DND-41 (cell line): ENCODE data around the gene KIAA1671.

Source experiments
- ATAC-seq: fragments of 200-7000 bp; cut with Tn5 transposase; 3 replicates; pipeline ENCODE4 v1.9.1; 2021; ENCODE audit warnings: low read depth; ENCODE audit not compliant: insufficient read depth
- DNase-seq: peaks from one replicate; pipeline ENCODE4 v3.0.0-alpha.2; 2020
- H2AFZ ChIP-seq: 2 replicates; pipeline ENCODE4 v1.6.0; 2012; ENCODE audit warnings: low read depth, low read length
- H3K27ac ChIP-seq: 2 replicates; pipeline ENCODE4 v1.5.1; 2012; ENCODE audit warnings: low read length, inconsistent platforms
- H3K27me3 ChIP-seq: fragments of 200-600 bp; sonication (generic); 2 replicates; pipeline ENCODE4 v1.6.0; 2012; ENCODE audit warnings: low read length, mild to moderate bottlenecking, inconsistent platforms; ENCODE audit not compliant: insufficient read depth, poor library complexity
- H3K36me3 ChIP-seq: 2 replicates; pipeline ENCODE4 v1.5.1; 2012; ENCODE audit warnings: low read length, inconsistent platforms; ENCODE audit not compliant: insufficient read depth
- H3K4me1 ChIP-seq: 2 replicates; pipeline ENCODE4 v1.5.1; 2012; ENCODE audit warnings: mild to moderate bottlenecking, low read length; ENCODE audit not compliant: insufficient read depth
- H3K4me2 ChIP-seq: 2 replicates; pipeline ENCODE4 v1.6.0; 2012; ENCODE audit warnings: mild to moderate bottlenecking, moderate library complexity, low read length, inconsistent platforms; ENCODE audit not compliant: insufficient read depth
- H3K4me3 ChIP-seq, 2 experiments: fragments of 200-600 bp in 1 of 2; shearing (Covaris generic) in 1 of 2; 2 replicates each; pipeline ENCODE4 v1.5.1; 2012 to 2016; ENCODE audit warnings: inconsistent platforms in 2 of 2, low read length in 2 of 2, mild to moderate bottlenecking in 2 of 2, low read depth in 1 of 2, moderate library complexity in 1 of 2
- H3K79me2 ChIP-seq: 2 replicates; pipeline ENCODE4 v1.6.0; 2012; ENCODE audit warnings: low read length, inconsistent platforms; ENCODE audit not compliant: insufficient read depth
- H3K9ac ChIP-seq: 2 replicates; pipeline ENCODE4 v1.6.0; 2012; ENCODE audit warnings: low read depth, mild to moderate bottlenecking, inconsistent platforms, low read length, moderate library complexity
- H3K9me3 ChIP-seq: 2 replicates; pipeline ENCODE4 v1.5.1; 2012; ENCODE audit warnings: low read length, moderate library complexity, mild to moderate bottlenecking, inconsistent platforms; ENCODE audit not compliant: insufficient read depth, severe bottlenecking
- H4K20me1 ChIP-seq: 2 replicates; pipeline ENCODE4 v1.6.0; 2012; ENCODE audit warnings: low read length; ENCODE audit not compliant: insufficient read depth
- EZH2 ChIP-seq: IDR thresholded peaks from 3 replicates; pipeline ENCODE4 v1.6.1; 2012; ENCODE audit warnings: borderline replicate concordance, low read depth, mild to moderate bottlenecking, moderate library complexity, low read length, inconsistent platforms; ENCODE audit not compliant: severe bottlenecking
- TF ChIP-seq, protein P1 (sequence below): IDR thresholded peaks from 2 replicates; pipeline ENCODE4 v1.5.1; 2012; ENCODE audit warnings: borderline replicate concordance, low read length, moderate library complexity, mild to moderate bottlenecking; ENCODE audit not compliant: poor library complexity, severe bottlenecking; ENCODE audit errors: extremely low read depth

KIAA1671 gene

DNA sequence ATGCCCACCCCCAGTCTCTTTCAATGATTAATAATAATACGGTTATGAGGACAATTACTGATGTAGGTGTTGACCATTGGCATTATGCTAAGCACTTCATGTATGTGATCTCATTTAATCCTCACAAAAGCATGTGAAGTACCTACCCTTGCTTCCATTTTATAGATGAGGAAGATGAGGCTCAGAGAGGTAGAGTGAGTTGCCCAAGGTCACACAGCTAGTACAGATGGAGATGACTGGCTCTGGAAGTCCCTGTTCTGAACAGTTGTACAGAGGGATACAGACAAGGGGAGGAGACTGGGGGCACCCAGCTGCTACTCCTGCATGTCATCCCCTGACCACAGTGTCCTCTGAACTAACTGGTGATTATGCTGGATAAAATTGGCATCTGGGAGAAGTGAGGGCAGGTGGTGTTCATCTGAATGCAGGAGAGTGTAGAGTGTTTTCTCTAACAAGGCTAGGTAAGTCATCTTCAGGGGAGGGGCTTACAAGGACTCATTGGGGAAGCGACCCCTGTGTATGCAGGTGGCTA is 43.2 kb downstream of the KIAA1671 start:
- 0 out of 2 replicates have a peak, but pooled peaks cover 3% of the 10 kb centered on the region for H4K20me1 ChIP-seq
- no peak overlapping the region for H2AFZ ChIP-seq
- H3K36me3 ChIP-seq, result no peaks in the 10 kb centered on the region
- H3K9ac ChIP-seq, result no peak overlapping the region
- TF ChIP-seq, protein P1, sequence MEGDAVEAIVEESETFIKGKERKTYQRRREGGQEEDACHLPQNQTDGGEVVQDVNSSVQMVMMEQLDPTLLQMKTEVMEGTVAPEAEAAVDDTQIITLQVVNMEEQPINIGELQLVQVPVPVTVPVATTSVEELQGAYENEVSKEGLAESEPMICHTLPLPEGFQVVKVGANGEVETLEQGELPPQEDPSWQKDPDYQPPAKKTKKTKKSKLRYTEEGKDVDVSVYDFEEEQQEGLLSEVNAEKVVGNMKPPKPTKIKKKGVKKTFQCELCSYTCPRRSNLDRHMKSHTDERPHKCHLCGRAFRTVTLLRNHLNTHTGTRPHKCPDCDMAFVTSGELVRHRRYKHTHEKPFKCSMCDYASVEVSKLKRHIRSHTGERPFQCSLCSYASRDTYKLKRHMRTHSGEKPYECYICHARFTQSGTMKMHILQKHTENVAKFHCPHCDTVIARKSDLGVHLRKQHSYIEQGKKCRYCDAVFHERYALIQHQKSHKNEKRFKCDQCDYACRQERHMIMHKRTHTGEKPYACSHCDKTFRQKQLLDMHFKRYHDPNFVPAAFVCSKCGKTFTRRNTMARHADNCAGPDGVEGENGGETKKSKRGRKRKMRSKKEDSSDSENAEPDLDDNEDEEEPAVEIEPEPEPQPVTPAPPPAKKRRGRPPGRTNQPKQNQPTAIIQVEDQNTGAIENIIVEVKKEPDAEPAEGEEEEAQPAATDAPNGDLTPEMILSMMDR, result no peak
- TF ChIP-seq EZH2, result no peak
- H3K79me2 ChIP-seq, result no peaks in the 10 kb centered on the region
- no peak overlapping the region for H3K4me2 ChIP-seq
- H3K27ac ChIP-seq, result no peak overlapping the region
- no peaks in the 10 kb centered on the region for H3K4me1 ChIP-seq
- no peaks in the 10 kb centered on the region for H3K27me3 ChIP-seq
- ATAC-seq, result no peak
- DNase-seq, result no peak
- H3K9me3 ChIP-seq, result no peaks in the 10 kb centered on the region
- no peak overlapping the region for H3K4me3 ChIP-seq

DNA sequence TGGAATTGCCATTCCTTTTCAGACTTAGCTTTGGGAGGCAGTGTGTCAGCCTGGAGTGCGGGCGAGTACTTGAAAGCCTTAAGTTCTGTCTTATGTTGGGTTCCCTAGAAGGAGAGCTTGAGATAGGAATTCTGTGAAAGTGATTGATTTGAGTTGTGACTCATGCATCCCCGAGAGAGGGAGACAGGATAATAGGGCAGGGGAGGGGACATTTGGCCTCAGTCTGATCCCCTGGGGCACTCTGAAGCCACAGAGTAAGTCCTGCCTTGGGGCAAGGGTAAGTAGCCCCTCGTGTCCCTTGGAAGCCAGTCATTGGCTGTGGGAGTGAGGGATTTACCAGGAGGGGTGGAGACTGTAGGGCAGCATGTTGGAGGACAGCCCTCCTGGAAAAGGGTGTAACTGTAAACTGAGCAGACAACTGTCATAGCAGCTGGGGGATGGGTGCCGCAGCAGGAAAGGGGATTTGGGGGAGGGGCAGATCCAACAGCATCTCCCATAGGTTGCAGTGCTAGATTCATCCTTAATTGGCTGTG is 44.0 kb downstream of the KIAA1671 start:
- Histone ChIP-seq H2AFZ (no peak overlapping the region), H3K9me3 (no peaks in the 10 kb centered on the region), H3K27ac (no peak overlapping the region), H3K4me2 (no peak overlapping the region), H3K27me3 (no peaks in the 10 kb centered on the region), H3K9ac (no peak overlapping the region), H4K20me1 (0 out of 2 replicates have a peak, but pooled peaks cover 3% of the 10 kb centered on the region), H3K4me1 (no peaks in the 10 kb centered on the region), H3K36me3 (no peaks in the 10 kb centered on the region), H3K4me3 (no peak overlapping the region), H3K79me2 (no peaks in the 10 kb centered on the region)
- ATAC-seq (no peak), DNase-seq (no peak)
- TF ChIP-seq, protein P1, result no peak
- TF ChIP-seq EZH2, result no peak

- Histone ChIP-seq H3K9ac (no peak overlapping the region), H3K4me2 (no peak overlapping the region), H3K36me3 (no peaks in the 10 kb centered on the region), H3K79me2 (no peaks in the 10 kb centered on the region), H3K27me3 (no peaks in the 10 kb centered on the region), H4K20me1 (0 out of 2 replicates have a peak, but pooled peaks cover 3% of the 10 kb centered on the region), H3K4me1 (peaks cover 2% of the 10 kb centered on the region; the same call in 1 of the 2 replicates), H3K4me3 (no peak overlapping the region), H3K9me3 (no peaks in the 10 kb centered on the region), H2AFZ (no peak overlapping the region), H3K27ac (no peak overlapping the region)
- DNase-seq, result no peak
- TF ChIP-seq, protein P1, result no peak
- no peak for TF ChIP-seq EZH2
- no peak for ATAC-seq
These were observed 44.5 kb downstream of the KIAA1671 start for GRCh38 chr22:24997023-24997422.

- no peak for TF ChIP-seq EZH2
- TF ChIP-seq, protein P1, result no peak
- Histone ChIP-seq H3K4me3 (no peak overlapping the region), H2AFZ (no peak overlapping the region), H3K9me3 (no peaks in the 10 kb centered on the region), H3K9ac (no peak overlapping the region), H3K27me3 (no peaks in the 10 kb centered on the region), H3K4me1 (peaks cover 7% of the 10 kb centered on the region), H3K36me3 (no peaks in the 10 kb centered on the region), H4K20me1 (0 out of 2 replicates have a peak, but pooled peaks cover 3% of the 10 kb centered on the region), H3K79me2 (no peaks in the 10 kb centered on the region), H3K27ac (no peak overlapping the region), H3K4me2 (no peak overlapping the region)
- ATAC-seq, result no peak
- DNase-seq, result no peak
These were observed 48.2 kb downstream of the KIAA1671 start for GRCh38 chr22:25000686-25001085.
